Measurements from ENCODE around the gene ZFYVE21.

ZFYVE21 gene

DNA sequence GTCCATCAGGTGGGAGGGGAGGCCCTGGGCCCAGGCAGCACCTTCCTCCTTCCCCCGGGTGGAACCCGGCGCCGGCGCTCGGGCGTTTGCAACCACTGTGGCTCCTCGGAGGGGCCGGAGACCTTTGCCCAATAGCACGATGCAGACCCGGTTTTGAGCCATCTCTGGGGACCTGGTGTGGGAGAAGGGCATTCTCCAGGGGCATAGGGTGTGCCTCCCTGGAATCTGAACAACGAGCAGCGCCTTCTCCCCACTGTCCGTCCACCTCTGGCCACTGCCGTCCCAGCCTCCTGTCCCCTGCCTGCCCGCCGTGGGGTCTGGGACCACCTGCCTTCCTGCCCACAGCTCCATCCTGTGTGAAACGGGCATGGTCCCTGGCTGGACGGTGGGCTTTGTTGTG, 12.5 kb downstream of the ZFYVE21 start:
- no peak for TF ChIP-seq SPI1 (IDR thresholded peaks at IDR 0.05; ENCODE audit: borderline replicate concordance, low read depth)
- TF ChIP-seq, protein P1, sequence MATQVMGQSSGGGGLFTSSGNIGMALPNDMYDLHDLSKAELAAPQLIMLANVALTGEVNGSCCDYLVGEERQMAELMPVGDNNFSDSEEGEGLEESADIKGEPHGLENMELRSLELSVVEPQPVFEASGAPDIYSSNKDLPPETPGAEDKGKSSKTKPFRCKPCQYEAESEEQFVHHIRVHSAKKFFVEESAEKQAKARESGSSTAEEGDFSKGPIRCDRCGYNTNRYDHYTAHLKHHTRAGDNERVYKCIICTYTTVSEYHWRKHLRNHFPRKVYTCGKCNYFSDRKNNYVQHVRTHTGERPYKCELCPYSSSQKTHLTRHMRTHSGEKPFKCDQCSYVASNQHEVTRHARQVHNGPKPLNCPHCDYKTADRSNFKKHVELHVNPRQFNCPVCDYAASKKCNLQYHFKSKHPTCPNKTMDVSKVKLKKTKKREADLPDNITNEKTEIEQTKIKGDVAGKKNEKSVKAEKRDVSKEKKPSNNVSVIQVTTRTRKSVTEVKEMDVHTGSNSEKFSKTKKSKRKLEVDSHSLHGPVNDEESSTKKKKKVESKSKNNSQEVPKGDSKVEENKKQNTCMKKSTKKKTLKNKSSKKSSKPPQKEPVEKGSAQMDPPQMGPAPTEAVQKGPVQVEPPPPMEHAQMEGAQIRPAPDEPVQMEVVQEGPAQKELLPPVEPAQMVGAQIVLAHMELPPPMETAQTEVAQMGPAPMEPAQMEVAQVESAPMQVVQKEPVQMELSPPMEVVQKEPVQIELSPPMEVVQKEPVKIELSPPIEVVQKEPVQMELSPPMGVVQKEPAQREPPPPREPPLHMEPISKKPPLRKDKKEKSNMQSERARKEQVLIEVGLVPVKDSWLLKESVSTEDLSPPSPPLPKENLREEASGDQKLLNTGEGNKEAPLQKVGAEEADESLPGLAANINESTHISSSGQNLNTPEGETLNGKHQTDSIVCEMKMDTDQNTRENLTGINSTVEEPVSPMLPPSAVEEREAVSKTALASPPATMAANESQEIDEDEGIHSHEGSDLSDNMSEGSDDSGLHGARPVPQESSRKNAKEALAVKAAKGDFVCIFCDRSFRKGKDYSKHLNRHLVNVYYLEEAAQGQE (IDR thresholded peaks at IDR 0.05; ENCODE audit: insufficient replicate concordance, low read depth): no peak
- TF ChIP-seq GABPA (IDR thresholded peaks at IDR 0.05; ENCODE audit: low read depth): no peak
- no peak for TF ChIP-seq POLR2AphosphoS5 (IDR thresholded peaks at IDR 0.05; ENCODE audit: low read depth)
- TF ChIP-seq CTCF (IDR thresholded peaks at IDR 0.05; ENCODE audit: insufficient read depth, low read length): no peak
- no peak overlapping the region for H3K4me3 ChIP-seq (replicated peaks; ENCODE audit: insufficient read depth, low read length)
- no peak for DNase-seq (ENCODE audit: low read depth in 1 of 2, low spot score in 1 of 2)
- H3K27me3 ChIP-seq (ENCODE audit: insufficient read depth, poor library complexity, severe bottlenecking): no peaks in the 10 kb centered on the region
- no peak overlapping the region for H3K27ac ChIP-seq (replicated peaks)

DNA sequence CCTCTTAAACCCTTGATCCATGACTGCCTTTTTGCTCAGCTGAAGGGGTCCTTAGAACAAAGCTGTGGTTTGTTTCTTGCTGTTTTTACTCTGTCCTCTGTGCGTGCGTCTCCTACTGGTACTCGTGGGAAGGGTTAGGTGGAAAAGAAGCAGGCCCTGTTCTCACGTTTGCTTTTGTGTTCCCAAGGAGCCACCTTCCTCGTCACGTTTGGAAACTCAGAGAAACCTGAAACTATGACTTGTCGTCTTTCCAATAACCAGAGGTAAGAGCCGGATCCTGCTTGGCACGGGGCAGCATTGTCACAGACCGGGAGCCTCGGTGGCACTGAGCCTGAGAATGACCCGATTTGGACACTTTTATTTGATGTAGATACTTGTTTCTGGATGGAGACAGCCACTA, 13.1 kb downstream of the ZFYVE21 start:
- no peak overlapping the region for H3K27ac ChIP-seq (replicated peaks)
- no peak for DNase-seq (ENCODE audit: low read depth in 1 of 2, low spot score in 1 of 2)
- no peak overlapping the region for H3K4me3 ChIP-seq (replicated peaks; ENCODE audit: insufficient read depth, low read length)
- TF ChIP-seq, protein P1 (IDR thresholded peaks at IDR 0.05; ENCODE audit: insufficient replicate concordance, low read depth): no peak
- TF ChIP-seq GABPA (IDR thresholded peaks at IDR 0.05; ENCODE audit: low read depth) (no peak), POLR2AphosphoS5 (IDR thresholded peaks at IDR 0.05; ENCODE audit: low read depth) (no peak)
- no peaks in the 10 kb centered on the region for H3K27me3 ChIP-seq (ENCODE audit: insufficient read depth, poor library complexity, severe bottlenecking)

- H3K27ac ChIP-seq (replicated peaks): no peak overlapping the region
- TF ChIP-seq, protein P1 (IDR thresholded peaks at IDR 0.05; ENCODE audit: insufficient replicate concordance, low read depth): no peak
- TF ChIP-seq POLR2AphosphoS5 (IDR thresholded peaks at IDR 0.05; ENCODE audit: low read depth) (no peak), GABPA (IDR thresholded peaks at IDR 0.05; ENCODE audit: low read depth) (no peak), CTCF (IDR thresholded peaks at IDR 0.05; ENCODE audit: insufficient read depth, low read length) (no peak), SPI1 (IDR thresholded peaks at IDR 0.05; ENCODE audit: borderline replicate concordance, low read depth) (no peak)
- no peak overlapping the region for H3K4me3 ChIP-seq (replicated peaks; ENCODE audit: insufficient read depth, low read length)
- no peaks in the 10 kb centered on the region for H3K27me3 ChIP-seq (ENCODE audit: insufficient read depth, poor library complexity, severe bottlenecking)
- DNase-seq (ENCODE audit: low read depth in 1 of 2, low spot score in 1 of 2): no peak
Measured at GRCh38 chr14:103729496-103730448, 14.2 kb downstream of the ZFYVE21 start.

Measured in HL-60 (cell line).